ENCODE results near the gene WDPCP. TPM values are rescaled to one million over a fixed set of nuclear protein-coding genes. Genes with fewer than 3 reads are reported as not detected.
"Not testable (repeated sequence)": the region's sequence is repeated elsewhere in the genome, so short reads cannot be mapped to it uniquely, and the experiment has no call there.

Gene WDPCP
- total and polyA plus RNA-seq, 2 of the 13 experiments (the other 11 are each of a cell fraction or from before 2014, with no cell fraction given), result 2.9 to 5.2 TPM

DNA sequence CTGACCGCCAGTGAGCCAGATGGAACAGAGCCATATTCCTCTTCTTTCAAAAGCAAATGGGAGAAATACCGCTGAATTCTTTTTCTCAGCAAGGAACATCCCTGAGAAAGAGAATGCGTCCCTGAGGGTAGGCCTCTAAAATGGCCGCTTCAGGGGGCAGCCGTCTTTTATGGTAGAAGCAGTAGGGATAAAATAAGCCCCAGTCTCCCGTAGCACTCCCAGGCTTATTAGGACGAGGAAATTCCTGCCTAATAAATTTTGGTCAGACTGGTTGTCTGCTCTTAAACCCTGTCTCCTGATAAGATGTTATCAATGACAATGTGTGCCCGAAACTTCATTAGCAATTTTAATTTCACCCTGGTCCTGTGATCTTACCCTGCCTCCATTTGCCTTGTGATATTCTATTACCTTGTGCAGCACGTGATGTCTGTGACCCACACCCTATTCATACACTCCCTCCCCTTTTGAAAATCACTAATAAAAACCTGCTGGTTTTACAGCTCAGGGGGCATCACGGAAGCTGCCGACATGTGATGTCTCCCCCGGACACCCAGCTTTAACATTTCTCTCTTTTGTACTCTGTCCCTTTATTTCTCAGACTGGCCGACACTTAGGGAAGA, 14.4 kb downstream of the WDPCP start:
- FAIRE-seq; H3K4me1 ChIP-seq (ENCODE audit: insufficient read depth, low read length); DNase-seq (ENCODE audit: low spot score); H3K4me3 ChIP-seq (replicated peaks in 1 of 3; ENCODE audit: insufficient read depth in 1 of 3, low read depth in 2 of 3, low read length in 3 of 3); CTCF ChIA-PET (ENCODE audit: low intra/inter-chr PET ratio, low total read pairs); H2AFZ ChIP-seq (ENCODE audit: low read length); H3K79me2 ChIP-seq (ENCODE audit: insufficient read depth, low read length); intact Hi-C loops (cut with micrococcal nuclease; ENCODE audit: unreplicated experiment); POLR2A ChIA-PET; H3K9ac ChIP-seq (ENCODE audit: insufficient read depth, low read depth, low read length); H3K9me3 ChIP-seq (ENCODE audit: low read length); H3K36me3 ChIP-seq (replicated peaks in 1 of 2; ENCODE audit: control insufficient read depth in 1 of 2, insufficient read depth in 2 of 2, low read length in 2 of 2); H3K27ac ChIP-seq (ENCODE audit: extremely low read length, insufficient read depth, low read length); ATAC-seq; in situ Hi-C loops (cut with HindIII; ENCODE audit: extremely low pct_ligation_motif_present, low pct_unique_long_range_greater_than_20kb); H3K4me2 ChIP-seq (ENCODE audit: low read depth, low read length); H3K27me3 ChIP-seq (ENCODE audit: control insufficient read depth in 1 of 2, insufficient read depth in 2 of 2, low read length in 2 of 2); BruUV-seq (replicated peaks); H4K20me1 ChIP-seq (ENCODE audit: insufficient read depth, low read length): not testable (repeated sequence)
- TF ChIP-seq, protein P1, sequence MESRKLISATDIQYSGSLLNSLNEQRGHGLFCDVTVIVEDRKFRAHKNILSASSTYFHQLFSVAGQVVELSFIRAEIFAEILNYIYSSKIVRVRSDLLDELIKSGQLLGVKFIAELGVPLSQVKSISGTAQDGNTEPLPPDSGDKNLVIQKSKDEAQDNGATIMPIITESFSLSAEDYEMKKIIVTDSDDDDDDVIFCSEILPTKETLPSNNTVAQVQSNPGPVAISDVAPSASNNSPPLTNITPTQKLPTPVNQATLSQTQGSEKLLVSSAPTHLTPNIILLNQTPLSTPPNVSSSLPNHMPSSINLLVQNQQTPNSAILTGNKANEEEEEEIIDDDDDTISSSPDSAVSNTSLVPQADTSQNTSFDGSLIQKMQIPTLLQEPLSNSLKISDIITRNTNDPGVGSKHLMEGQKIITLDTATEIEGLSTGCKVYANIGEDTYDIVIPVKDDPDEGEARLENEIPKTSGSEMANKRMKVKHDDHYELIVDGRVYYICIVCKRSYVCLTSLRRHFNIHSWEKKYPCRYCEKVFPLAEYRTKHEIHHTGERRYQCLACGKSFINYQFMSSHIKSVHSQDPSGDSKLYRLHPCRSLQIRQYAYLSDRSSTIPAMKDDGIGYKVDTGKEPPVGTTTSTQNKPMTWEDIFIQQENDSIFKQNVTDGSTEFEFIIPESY (CRISPR knock-in tag; IDR thresholded peaks at IDR 0.05), result 0 out of 2 replicates have a peak, but pooled peaks have one; percentile 5
- WGBS (ENCODE audit: low lambda C conversion rate), result 96% methylated on average over 13 of the region's 13 CpGs

DNA sequence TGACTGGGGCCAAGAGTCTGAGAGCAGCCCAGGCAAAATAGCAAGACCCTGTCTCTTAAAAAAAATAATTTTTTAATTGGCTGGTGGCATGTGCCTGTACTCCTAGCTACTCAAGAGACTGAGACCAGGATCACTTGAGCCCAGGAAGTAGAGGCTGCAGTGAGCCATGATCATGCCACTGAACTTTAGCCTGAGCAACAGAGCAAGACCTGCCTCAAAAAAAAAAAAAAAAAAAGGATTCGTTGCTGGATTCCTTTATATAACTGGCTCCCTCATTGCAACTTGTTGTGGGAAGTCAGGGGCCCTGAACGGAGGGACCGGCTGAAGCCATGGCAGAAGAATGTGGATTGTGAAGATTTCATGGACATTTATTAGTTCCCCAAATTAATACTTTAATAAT, 15.3 kb downstream of the WDPCP start:
- TF ChIP-seq, protein P2, sequence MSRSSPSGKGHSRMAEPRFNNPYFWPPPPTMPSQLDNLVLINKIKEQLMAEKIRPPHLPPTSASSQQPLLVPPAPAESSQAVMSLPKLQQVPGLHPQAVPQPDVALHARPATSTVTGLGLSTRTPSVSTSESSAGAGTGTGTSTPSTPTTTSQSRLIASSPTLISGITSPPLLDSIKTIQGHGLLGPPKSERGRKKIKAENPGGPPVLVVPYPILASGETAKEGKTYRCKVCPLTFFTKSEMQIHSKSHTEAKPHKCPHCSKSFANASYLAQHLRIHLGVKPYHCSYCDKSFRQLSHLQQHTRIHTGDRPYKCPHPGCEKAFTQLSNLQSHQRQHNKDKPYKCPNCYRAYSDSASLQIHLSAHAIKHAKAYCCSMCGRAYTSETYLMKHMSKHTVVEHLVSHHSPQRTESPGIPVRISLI (CRISPR knock-in tag; IDR thresholded peaks at IDR 0.05; ENCODE audit: borderline replicate concordance), result 0 out of 2 replicates have a peak, but pooled peaks have one; percentile 34
- TF ChIP-seq, protein P3, sequence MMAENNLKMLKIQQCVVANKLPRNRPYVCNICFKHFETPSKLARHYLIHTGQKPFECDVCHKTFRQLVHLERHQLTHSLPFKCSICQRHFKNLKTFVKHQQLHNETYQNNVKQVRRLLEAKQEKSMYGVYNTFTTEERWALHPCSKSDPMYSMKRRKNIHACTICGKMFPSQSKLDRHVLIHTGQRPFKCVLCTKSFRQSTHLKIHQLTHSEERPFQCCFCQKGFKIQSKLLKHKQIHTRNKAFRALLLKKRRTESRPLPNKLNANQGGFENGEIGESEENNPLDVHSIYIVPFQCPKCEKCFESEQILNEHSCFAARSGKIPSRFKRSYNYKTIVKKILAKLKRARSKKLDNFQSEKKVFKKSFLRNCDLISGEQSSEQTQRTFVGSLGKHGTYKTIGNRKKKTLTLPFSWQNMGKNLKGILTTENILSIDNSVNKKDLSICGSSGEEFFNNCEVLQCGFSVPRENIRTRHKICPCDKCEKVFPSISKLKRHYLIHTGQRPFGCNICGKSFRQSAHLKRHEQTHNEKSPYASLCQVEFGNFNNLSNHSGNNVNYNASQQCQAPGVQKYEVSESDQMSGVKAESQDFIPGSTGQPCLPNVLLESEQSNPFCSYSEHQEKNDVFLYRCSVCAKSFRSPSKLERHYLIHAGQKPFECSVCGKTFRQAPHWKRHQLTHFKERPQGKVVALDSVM (CRISPR knock-in tag; IDR thresholded peaks at IDR 0.05), result peak; percentile 52
- peak; percentile 18; the same call in 1 of the 2 replicates for TF ChIP-seq HNF4A (CRISPR knock-in tag; IDR thresholded peaks at IDR 0.05)
- H3K4me3 ChIP-seq (replicated peaks in 1 of 3; ENCODE audit: insufficient read depth in 1 of 3, low read depth in 2 of 3, low read length in 3 of 3); CTCF ChIA-PET (ENCODE audit: low intra/inter-chr PET ratio, low total read pairs); H3K4me2 ChIP-seq (ENCODE audit: low read depth, low read length); H2AFZ ChIP-seq (ENCODE audit: low read length); H4K20me1 ChIP-seq (ENCODE audit: insufficient read depth, low read length); BruUV-seq (replicated peaks); H3K9ac ChIP-seq (ENCODE audit: insufficient read depth, low read depth, low read length); H3K9me3 ChIP-seq (ENCODE audit: low read length); H3K27ac ChIP-seq (ENCODE audit: extremely low read length, insufficient read depth, low read length); POLR2A ChIA-PET; FAIRE-seq; in situ Hi-C loops (cut with HindIII; ENCODE audit: extremely low pct_ligation_motif_present, low pct_unique_long_range_greater_than_20kb); intact Hi-C loops (cut with micrococcal nuclease; ENCODE audit: unreplicated experiment); H3K4me1 ChIP-seq (ENCODE audit: insufficient read depth, low read length); H3K27me3 ChIP-seq (ENCODE audit: control insufficient read depth in 1 of 2, insufficient read depth in 2 of 2, low read length in 2 of 2); H3K79me2 ChIP-seq (ENCODE audit: insufficient read depth, low read length); H3K36me3 ChIP-seq (replicated peaks in 1 of 2; ENCODE audit: control insufficient read depth in 1 of 2, insufficient read depth in 2 of 2, low read length in 2 of 2): not testable (repeated sequence)
- 50% methylated on average over 3 of the region's 3 CpGs for WGBS (ENCODE audit: low lambda C conversion rate)
- peak; percentile 62; the same call in 2 of the 3 replicates for ATAC-seq
- peak; percentile 13 for DNase-seq (ENCODE audit: low spot score)

Data from HepG2 (cell line).